H1 (cell line): Measurements from ENCODE around the gene NADSYN1. TPM values are rescaled to one million over a fixed set of nuclear protein-coding genes. Genes with fewer than 3 reads are reported as not detected.

Experiments
- CTCF ChIA-PET: fragments of 300-600 bp; sonication (Branson Sonifier 250); formaldehyde crosslinking; loops from one replicate; lab custom pipeline; 2021; ENCODE audit not compliant: partially characterized antibody; lab: Charles Lee
- POLR2A ChIA-PET: fragments of 300-600 bp; sonication (Branson Sonifier 250); formaldehyde crosslinking; loops from one replicate; lab custom pipeline; 2021; ENCODE audit warnings: inconsistent platforms; ENCODE audit not compliant: partially characterized antibody; lab: Charles Lee
- DNase-seq, 2 experiments: peaks; one replicate each; pipeline versions ENCODE4 v3.0.0 to v3.0.0-alpha.2; 2010 to 2022; ENCODE audit warnings: low spot score in 2 of 2, low read depth in 1 of 2, mixed read lengths in 1 of 2
- FAIRE-seq: peaks from 2 replicates; lab custom pipeline; 2011; peaks lifted over from hg19 to GRCh38; lab: Jason Lieb, UNC
- H2AFZ ChIP-seq: 2 replicates; pipeline ENCODE4 v1.8.1; 2012; ENCODE audit warnings: low read length, inconsistent platforms
- H2AK5ac ChIP-seq: 2 replicates; pipeline ENCODE4 v1.6.1; 2013; ENCODE audit warnings: low read depth, low read length
- H2BK120ac ChIP-seq: replicated peaks from 2 replicates; pipeline ENCODE3; 2013; ENCODE audit warnings: low read depth, low read length, inconsistent platforms
- H2BK12ac ChIP-seq: 2 replicates; pipeline ENCODE4 v1.6.1; 2013; ENCODE audit warnings: low read depth, low read length
- H2BK15ac ChIP-seq: 2 replicates; pipeline ENCODE4 v1.6.1; 2013; ENCODE audit warnings: low read length
- H2BK20ac ChIP-seq: 2 replicates; pipeline ENCODE4 v1.6.1; 2013; ENCODE audit warnings: low read length
- H2BK5ac ChIP-seq: 2 replicates; pipeline ENCODE4 v1.6.1; 2013; ENCODE audit warnings: low read depth, low read length
- H3K14ac ChIP-seq: 2 replicates; pipeline ENCODE4 v1.6.1; 2013; ENCODE audit warnings: inconsistent platforms; ENCODE audit not compliant: insufficient read length
- H3K18ac ChIP-seq: 2 replicates; pipeline ENCODE4 v1.6.1; 2013; ENCODE audit warnings: low read length; ENCODE audit errors: extremely low read depth
- H3K23ac ChIP-seq: 2 replicates; pipeline ENCODE4 v1.6.1; 2013; ENCODE audit warnings: inconsistent platforms; ENCODE audit not compliant: insufficient read length
- H3K23me2 ChIP-seq: 2 replicates; pipeline ENCODE4 v1.6.1; 2013; ENCODE audit warnings: low read depth, low read length
- H3K27ac ChIP-seq: 2 replicates; pipeline ENCODE4 v1.6.1; 2011; ENCODE audit warnings: low read depth, low read length, inconsistent platforms
- H3K27me3 ChIP-seq, 4 experiments: replicated peaks in 1 of 4; 1 replicate in 1 of 4; 2 replicates in 3 of 4; pipeline versions ENCODE4 v1.6.1 to v1.8.1; 2011 to 2013; ENCODE audit warnings: low read length in 3 of 4, mild to moderate bottlenecking in 3 of 4, inconsistent platforms in 2 of 4, mixed read lengths in 2 of 4, moderate library complexity in 1 of 4; ENCODE audit not compliant: control insufficient read depth in 3 of 4, insufficient read depth in 3 of 4; ENCODE audit errors: extremely low read depth in 1 of 4
- H3K36me3 ChIP-seq, 4 experiments: 2 replicates each; pipeline versions ENCODE4 v1.6.1 to v1.8.1; 2011 to 2013; ENCODE audit warnings: mild to moderate bottlenecking in 4 of 4, low read length in 3 of 4, moderate library complexity in 2 of 4, control low read depth in 1 of 4, inconsistent platforms in 1 of 4; ENCODE audit not compliant: insufficient read depth in 4 of 4, control insufficient read depth in 2 of 4
- H3K4ac ChIP-seq: replicated peaks from 2 replicates; pipeline ENCODE3; 2013; ENCODE audit warnings: low read length, low read depth, mixed read lengths, inconsistent platforms; ENCODE audit not compliant: insufficient read length
- H3K4me1 ChIP-seq, 4 experiments: replicated peaks in 1 of 4; 1 replicate in 1 of 4; 2 replicates in 3 of 4; pipeline versions ENCODE4 v1.6.1 to v1.8.1; 2011 to 2013; ENCODE audit warnings: low read length in 3 of 4, inconsistent platforms in 2 of 4, mixed read lengths in 1 of 4; ENCODE audit not compliant: insufficient read depth in 4 of 4, control insufficient read depth in 3 of 4
- H3K4me2 ChIP-seq, 2 experiments: 2 replicates each; pipeline versions ENCODE4 v1.6.1 to v1.8.1; 2011 to 2013; ENCODE audit warnings: low read depth in 2 of 2, low read length in 2 of 2, control low read depth in 1 of 2, inconsistent platforms in 1 of 2, mild to moderate bottlenecking in 1 of 2; ENCODE audit not compliant: insufficient read depth in 1 of 2
- H3K4me3 ChIP-seq, 4 experiments: fragments of 200-600, 300-600 bp in 1 of 4; sonication (generic), shearing (Covaris generic), sonication (Bioruptor Twin) in 1 of 4; 2 replicates each; pipeline versions ENCODE4 v1.5.1 to v1.8.1; 2011 to 2016; ENCODE audit warnings: low read length in 4 of 4, low read depth in 3 of 4, control low read depth in 2 of 4, inconsistent platforms in 2 of 4, mild to moderate bottlenecking in 2 of 4, mixed read lengths in 1 of 4, moderate library complexity in 1 of 4; ENCODE audit not compliant: insufficient read depth in 2 of 4; ENCODE audit errors: extremely low read depth in 1 of 4
- H3K56ac ChIP-seq: replicated peaks from 2 replicates; pipeline ENCODE3; 2013; ENCODE audit warnings: low read depth, mild to moderate bottlenecking, mixed read lengths, low read length, inconsistent platforms; ENCODE audit not compliant: insufficient read length
- H3K79me1 ChIP-seq: 2 replicates; pipeline ENCODE4 v1.6.1; 2013; ENCODE audit warnings: low read depth, low read length, control low read depth
- H3K79me2 ChIP-seq, 2 experiments: 2 replicates each; pipeline versions ENCODE4 v1.6.1 to v1.8.1; 2012 to 2013; ENCODE audit warnings: low read length in 2 of 2, mild to moderate bottlenecking in 2 of 2, inconsistent platforms in 1 of 2; ENCODE audit not compliant: insufficient read depth in 2 of 2, control insufficient read depth in 1 of 2
- H3K9ac ChIP-seq, 4 experiments: replicated peaks in 1 of 4; 1 replicate in 1 of 4; 2 replicates in 3 of 4; pipeline versions ENCODE4 v1.6.1 to v1.8.1; 2011 to 2013; ENCODE audit warnings: low read depth in 3 of 4, low read length in 3 of 4, control low read depth in 2 of 4, mild to moderate bottlenecking in 2 of 4, moderate library complexity in 2 of 4, inconsistent platforms in 1 of 4; ENCODE audit errors: extremely low read depth in 1 of 4
- H3K9me3 ChIP-seq, 2 experiments: 2 replicates each; pipeline versions ENCODE4 v1.6.1 to v1.8.1; 2012 to 2013; ENCODE audit warnings: mild to moderate bottlenecking in 2 of 2, moderate library complexity in 2 of 2, control low read depth in 1 of 2, inconsistent platforms in 1 of 2, low read depth in 1 of 2, low read length in 1 of 2, mixed read lengths in 1 of 2; ENCODE audit not compliant: insufficient read depth in 2 of 2
- H4K20me1 ChIP-seq, 2 experiments: replicated peaks in 1 of 2; 2 replicates each; pipeline versions ENCODE3 to v1.8.1; 2011 to 2013; ENCODE audit warnings: inconsistent platforms in 2 of 2, low read length in 2 of 2, mild to moderate bottlenecking in 1 of 2; ENCODE audit not compliant: insufficient read depth in 2 of 2, control insufficient read depth in 1 of 2
- H4K5ac ChIP-seq: 2 replicates; pipeline ENCODE4 v1.6.1; 2013; ENCODE audit warnings: low read length, low read depth, mixed read lengths, inconsistent platforms; ENCODE audit not compliant: insufficient read length
- H4K8ac ChIP-seq: 2 replicates; pipeline ENCODE4 v1.8.0; 2013; ENCODE audit warnings: mild to moderate bottlenecking, moderate library complexity, low read length, inconsistent platforms; ENCODE audit not compliant: insufficient read depth; ENCODE audit errors: extremely low read depth
- H4K91ac ChIP-seq: replicated peaks from 2 replicates; pipeline ENCODE3; 2013; ENCODE audit warnings: low read length, mixed read lengths, inconsistent platforms; ENCODE audit not compliant: insufficient read length
- BCL11A ChIP-seq, 2 experiments: IDR thresholded peaks; one replicate each; pipeline ENCODE4 v1.6.1; 2011; ENCODE audit warnings: low read depth in 2 of 2, low read length in 2 of 2, mild to moderate bottlenecking in 2 of 2
- CBX8 ChIP-seq: fragments of 300-800, 300-1000 bp; sonication (generic); IDR thresholded peaks from 2 replicates; pipeline ENCODE4 v1.7.1; 2016; ENCODE audit warnings: low read depth, low read length, borderline replicate concordance
- CEBPB ChIP-seq: IDR thresholded peaks from 2 replicates; pipeline ENCODE4 v1.6.1; 2012; ENCODE audit warnings: low read depth, low read length
- CHD2 ChIP-seq: IDR thresholded peaks from 2 replicates; pipeline ENCODE4 v1.6.1; 2012; ENCODE audit warnings: low read length, improper control_type of control experiment
- HDAC2 ChIP-seq, 2 experiments: fragments of 300-600 bp in 1 of 2; sonication (generic) in 1 of 2; IDR thresholded peaks; 2 replicates each; pipeline ENCODE4 v1.6.1; 2011 to 2012; ENCODE audit warnings: low read depth in 2 of 2, low read length in 2 of 2, mild to moderate bottlenecking in 2 of 2, moderate library complexity in 2 of 2, borderline replicate concordance in 1 of 2, inconsistent platforms in 1 of 2
- KDM4A ChIP-seq: IDR thresholded peaks from one replicate; pipeline ENCODE4 v1.7.1; 2012; ENCODE audit warnings: low read depth, mild to moderate bottlenecking, moderate library complexity, low read length, inconsistent platforms; ENCODE audit not compliant: severe bottlenecking
- POLR2AphosphoS5 ChIP-seq: IDR thresholded peaks from 2 replicates; pipeline ENCODE4 v1.6.1; 2011; ENCODE audit warnings: low read depth, low read length
- RFX5 ChIP-seq: IDR thresholded peaks from 2 replicates; pipeline ENCODE4 v1.6.1; 2011; ENCODE audit warnings: low read depth, low read length, improper control_type of control experiment, borderline replicate concordance
- SP1 ChIP-seq: IDR thresholded peaks from 2 replicates; pipeline ENCODE4 v1.6.1; 2011; ENCODE audit warnings: low read depth, low read length
- SUZ12 ChIP-seq: fragments of 200-600 bp; sonication (generic); IDR thresholded peaks from 2 replicates; pipeline ENCODE4 v1.6.1; 2012; ENCODE audit warnings: mild to moderate bottlenecking, inconsistent platforms, low read length, moderate library complexity, mixed read lengths
- WGBS, 2 experiments: shearing (Covaris generic) in 1 of 2; methylation state at CpG; one replicate each; pipeline versions ENCODE4 v1.1.6 to v1.1.7; 2013 to 2015; ENCODE audit warnings: low lambda C conversion rate in 2 of 2, mixed read lengths in 2 of 2, inconsistent platforms in 1 of 2, low coverage in 1 of 2, missing lambda C conversion rate in 1 of 2; ENCODE audit not compliant: insufficient replicate concordance in 2 of 2, insufficient coverage in 1 of 2, insufficient read length in 1 of 2; ENCODE audit errors: extremely low coverage in 1 of 2, missing lambda C conversion rate in 1 of 2; 5-methylcytosine and 5-hydroxymethylcytosine counted together
- polyA plus RNA-seq, 7 experiments: library from polyadenylated mRNA; depleted of rRNA in 3 of 7; stranded (reverse) in 5 of 7; unstranded in 2 of 7; fragments of >200 nt in 5 of 7; fragments of 200-250 nt in 2 of 7; gene quantifications; 1 replicate in 5 of 7; 2 replicates in 1 of 7; 4 replicates in 1 of 7; pipeline versions ENCODE4 v1.2.1 to v1.2.3, GENCODE V29; 2011 to 2013; ENCODE audit warnings: missing spikeins in 2 of 7, mixed read lengths in 2 of 7
- total RNA-seq: library from RNA; stranded (reverse); fragmentation: NEBNext Ultra II Directional; extraction: Animal tissue kit (Norgen Biotek cat#: 25700); gene quantifications from 2 replicates; pipeline ENCODE4 v1.2.1, GENCODE V29; 2021

NADSYN1 gene
- total and polyA plus RNA-seq, 2 of the 8 experiments (the other 6 are each of a cell fraction or from before 2014, with no cell fraction given): 38.3 to 38.6 TPM

- Histone ChIP-seq H3K79me1 (peaks cover 3% of the 10 kb centered on the region; the same call in 1 of the 2 replicates), H3K4me3 (no peak overlapping the region)
- no peak for FAIRE-seq
- TF ChIP-seq POLR2AphosphoS5 (no peak), SUZ12 (no peak), SP1 (no peak), BCL11A (IDR thresholded peaks at IDR 0.05; ENCODE audit: low read depth in 2 of 2, low read length in 2 of 2) (no peak), KDM4A (no peak), HDAC2 (IDR thresholded peaks at IDR 0.05; ENCODE audit: borderline replicate concordance in 1 of 2, low read depth in 2 of 2, low read length in 2 of 2) (no peak), CEBPB (no peak), CHD2 (no peak), CBX8 (no peak), RFX5 (no peak)
Observed at GRCh38 chr11:71456831-71457230, 3.8 kb downstream of the NADSYN1 start.

More at GRCh38 chr11:71456831-71457230, 3.8 kb downstream of the NADSYN1 start:
- Histone ChIP-seq H3K14ac (no peak overlapping the region), H3K23me2 (peaks cover 7% of the 10 kb centered on the region; the same call in 1 of the 2 replicates), H3K36me3 (peaks cover 4 to 24% (median 9%) of the 10 kb centered on the region in 4 experiments; a peak in 5 of 8 replicates), H3K4me1 (peaks cover 3 to 6% (median 5%) of the 10 kb centered on the region in 4 experiments; a peak in 6 of 7 replicates), H2BK120ac (no peak overlapping the region), H2BK20ac (no peak overlapping the region), H4K5ac (no peak overlapping the region), H2BK5ac (no peak overlapping the region), H4K8ac (no peak overlapping the region), H3K9ac (no peak overlapping the region), H2AFZ (no peak overlapping the region), H3K56ac (no peak overlapping the region), H3K9me3 (no peaks in the 10 kb centered on the region), H2AK5ac (no peak overlapping the region), H3K23ac (no peak overlapping the region), H3K4ac (no peak overlapping the region), H4K91ac (no peak overlapping the region), H2BK15ac (no peak overlapping the region), H3K79me2 (peaks cover 0 to 4% of the 10 kb centered on the region in 2 experiments; a peak in 1 of 4 replicates), H3K27ac (no peak overlapping the region), H4K20me1 (peaks cover 8 to 9% of the 10 kb centered on the region in 2 experiments), H2BK12ac (no peak overlapping the region), H3K4me2 (no peak overlapping the region), H3K18ac (no peak overlapping the region), H3K27me3 (no peaks in the 10 kb centered on the region)
- ChIA-PET POLR2A (no interaction called here), CTCF (interaction anchor here (0.6 kb wide), 1 partner anchor 93 kb away, joined by 3 read pairs; no protein-coding TSS in a partner anchor)
- DNase-seq: no peak
- 97% methylated on average over 10 of the region's 10 CpGs; no CpG with 5 or more reads in 1 of the 2 experiments for WGBS, 2 experiments
